ENCODE data around the gene ATP7B. TPM values are rescaled to one million over a fixed set of nuclear protein-coding genes. Genes with fewer than 3 reads are reported as not detected.

The ATP7B gene
- total and polyA plus RNA-seq, 2 of the 4 experiments (the other 2 are of a cell fraction) = 2.7 to 2.9 TPM

GRCh38 chr13:51895906-51896888, 115.1 kb downstream of the ATP7B start:
- Histone ChIP-seq H2AK5ac (ENCODE audit: low read depth, low read length) (no peak overlapping the region), H3K4me1 (ENCODE audit: control insufficient read depth, insufficient read depth, low read length) (no peaks in the 10 kb centered on the region), H3K4me2 (ENCODE audit: low read depth, low read length) (no peak overlapping the region), H3K23ac (ENCODE audit: low read depth, low read length) (no peak overlapping the region), H2BK20ac (ENCODE audit: low read depth, low read length) (no peak overlapping the region), H2AFZ (replicated peaks; ENCODE audit: low read length, poor library complexity) (no peak overlapping the region), H3K4me3 (ENCODE audit: insufficient read depth, low read depth, low read length) (no peak overlapping the region), H3K79me1 (ENCODE audit: low read depth in 1 of 2, low read length in 2 of 2) (no peaks in the 10 kb centered on the region), H3K4ac (ENCODE audit: low read depth, low read length) (no peak overlapping the region), H3K27me3 (ENCODE audit: control insufficient read depth, insufficient read depth, low read length) (peaks cover 24% of the 10 kb centered on the region), H3K9me3 (ENCODE audit: control insufficient read depth, insufficient read depth, low read length) (no peaks in the 10 kb centered on the region), H4K5ac (ENCODE audit: low read depth, low read length) (no peak overlapping the region), H3K56ac (ENCODE audit: extremely low read depth, insufficient read depth, low read length) (no peak overlapping the region), H3K27ac (ENCODE audit: insufficient read depth, low read length) (no peak overlapping the region), H3K18ac (ENCODE audit: low read depth, low read length) (no peak overlapping the region), H4K20me1 (ENCODE audit: insufficient read depth, low read length) (no peaks in the 10 kb centered on the region), H4K8ac (ENCODE audit: low read depth in 2 of 2, low read length in 2 of 2) (no peak overlapping the region), H4K91ac (ENCODE audit: insufficient read depth, low read depth, low read length) (no peak overlapping the region), H2AK9ac (replicated peaks; ENCODE audit: low read depth, low read length, poor library complexity) (no peak overlapping the region), H2BK5ac (ENCODE audit: low read depth, low read length, poor library complexity, severe bottlenecking) (no peak overlapping the region), H3K9me1 (ENCODE audit: insufficient read depth, low read length) (no peaks in the 10 kb centered on the region), H3K36me3 (ENCODE audit: control insufficient read depth, insufficient read depth, low read length) (no peaks in the 10 kb centered on the region), H2BK15ac (ENCODE audit: low read depth, low read length) (no peak overlapping the region), H3K14ac (replicated peaks; ENCODE audit: low read depth, low read length) (no peak overlapping the region), H2BK120ac (ENCODE audit: low read depth, low read length) (no peak overlapping the region), H3K9ac (ENCODE audit: low read depth, low read length) (no peak overlapping the region)
- intact Hi-C loops (cut with micrococcal nuclease) (loop anchor here (1.0 to 5.0 kb wide), 3 partner anchors 231 to 556 kb away; partner anchors contain the start of gene VPS36), dilution Hi-C loops (cut with HindIII; ENCODE audit: low sequenced_read_pairs, unreplicated experiment) (no loop called here), in situ Hi-C loops (cut with MboI; ENCODE audit: low sequenced_read_pairs) (loop anchor here (10.0 kb wide), 1 partner anchor 299 kb away; no protein-coding TSS in a partner anchor)
- BruUV-seq (replicated peaks) = no TSS peak
- ATAC-seq (ENCODE audit: low read depth) (peak; percentile 96), DNase-seq (peak; percentile 61)
- ChIA-PET CTCF (interaction anchor here (0.8 to 2.0 kb wide), 6 partner anchors 9 to 554 kb away, joined by 3 to 14 read pairs (median 4); partner anchors contain the start of gene VPS36), POLR2A (ENCODE audit: unreplicated experiment) (no interaction called here)
- 48% methylated on average over 3 of the region's 9 CpGs; no CpG with 5 or more reads in 1 of the 2 experiments for WGBS, 2 experiments (ENCODE audit: extremely low coverage in 2 of 2, insufficient read length in 1 of 2)
- no peak for TF ChIP-seq CEBPB (IDR thresholded peaks at IDR 0.05; ENCODE audit: low read depth, low read length)
- peak; percentile 75 for TF ChIP-seq RAD21 (IDR thresholded peaks at IDR 0.05; ENCODE audit: low read length)
- no peak for TF ChIP-seq MAZ (IDR thresholded peaks at IDR 0.05; ENCODE audit: borderline replicate concordance, low read depth, low read length)
- TF ChIP-seq POLR2A (IDR thresholded peaks at IDR 0.05; ENCODE audit: low read depth, low read length) = no peak
- no peak for TF ChIP-seq MXI1 (IDR thresholded peaks at IDR 0.05; ENCODE audit: borderline replicate concordance, low read depth, low read length)
- no peak for TF ChIP-seq BHLHE40 (IDR thresholded peaks at IDR 0.05; ENCODE audit: low read depth, low read length)
- peak; percentile 83 for TF ChIP-seq SMC3 (IDR thresholded peaks at IDR 0.05; ENCODE audit: low read depth, low read length)
- TF ChIP-seq MAFK (IDR thresholded peaks at IDR 0.05; ENCODE audit: low read depth, low read length) = no peak
- TF ChIP-seq USF2 (IDR thresholded peaks at IDR 0.05; ENCODE audit: low read depth, low read length) = no peak
- TF ChIP-seq ELK1 (IDR thresholded peaks at IDR 0.05; ENCODE audit: borderline replicate concordance, low read depth, low read length) = no peak
- no peak for TF ChIP-seq CHD1 (IDR thresholded peaks at IDR 0.05; ENCODE audit: low read depth, low read length)
- TF ChIP-seq RCOR1 (IDR thresholded peaks at IDR 0.05; ENCODE audit: insufficient replicate concordance, low read length) = no peak
- TF ChIP-seq RFX5 (IDR thresholded peaks at IDR 0.05; ENCODE audit: low read depth, low read length) = no peak
- no peak for TF ChIP-seq NFE2L2 (IDR thresholded peaks at IDR 0.05; ENCODE audit: low read depth, low read length)

Measured in IMR-90 (cell line).